ENCODE data around the gene RPL35. TPM values are rescaled to one million over a fixed set of nuclear protein-coding genes. Genes with fewer than 3 reads are reported as not detected.

RPL35 gene
- total and polyA plus RNA-seq, 2 of the 8 experiments (the other 6 are each of a cell fraction or from before 2014, with no cell fraction given): 1,831 to 2,448 TPM

DNA sequence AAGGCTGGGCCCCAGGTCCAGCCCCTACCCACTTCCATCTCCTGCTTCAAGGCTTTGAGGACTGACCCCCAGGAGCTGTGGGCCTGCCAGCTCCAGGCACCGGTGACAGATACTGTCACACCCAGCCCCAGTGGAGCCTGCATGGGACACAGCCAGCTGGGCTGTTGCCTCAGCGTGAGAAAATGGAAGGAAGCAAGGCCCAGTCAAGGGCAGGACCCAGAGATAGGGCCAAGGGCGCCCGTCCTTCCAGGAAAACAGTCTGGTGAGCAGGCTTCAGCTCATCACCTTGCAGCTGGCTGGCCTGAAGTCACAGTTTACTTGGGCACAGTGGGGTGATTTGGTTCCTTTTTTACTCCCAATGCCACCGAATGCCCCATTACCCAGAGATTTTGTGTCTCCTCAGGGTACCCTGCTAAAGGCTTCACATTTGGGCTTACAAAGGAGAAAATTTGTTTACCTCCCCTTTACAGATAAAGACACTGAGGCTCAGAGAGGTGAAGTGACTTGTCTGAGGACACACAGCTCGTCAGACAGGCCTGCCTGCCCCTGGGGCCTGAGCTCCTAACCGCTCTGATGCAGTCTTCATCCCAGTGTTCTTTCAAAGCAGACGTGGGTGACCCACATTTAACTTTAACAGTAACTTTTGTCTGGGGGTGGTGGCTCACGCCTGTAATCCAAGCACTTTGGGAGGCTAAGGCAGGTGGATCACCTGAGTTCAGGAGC, 30.0 kb downstream of the RPL35 start:
- no peak overlapping the region for H2BK12ac ChIP-seq (ENCODE audit: low read depth, low read length)
- H3K79me2 ChIP-seq (ENCODE audit: control insufficient read depth in 1 of 2, insufficient read depth in 2 of 2, low read length in 2 of 2): no peaks in the 10 kb centered on the region
- H3K4me2 ChIP-seq (ENCODE audit: insufficient read depth in 1 of 2, low read depth in 2 of 2, low read length in 2 of 2): no peak overlapping the region
- TF ChIP-seq BCL11A (IDR thresholded peaks at IDR 0.05; ENCODE audit: low read depth in 2 of 2, low read length in 2 of 2): no peak
- no peak for TF ChIP-seq KDM5A (IDR thresholded peaks at IDR 0.05; ENCODE audit: low read length)
- no peak for TF ChIP-seq SAP30 (IDR thresholded peaks at IDR 0.05; ENCODE audit: insufficient read depth, insufficient replicate concordance, low read length)
- TF ChIP-seq CHD1 (IDR thresholded peaks at IDR 0.05; ENCODE audit: low read depth, low read length): no peak
- TF ChIP-seq TEAD4 (IDR thresholded peaks at IDR 0.05; ENCODE audit: low read depth, low read length): no peak
- no peak for TF ChIP-seq YY1 (IDR thresholded peaks at IDR 0.05; ENCODE audit: low read depth, low read length)
- TF ChIP-seq NRF1 (IDR thresholded peaks at IDR 0.05; ENCODE audit: low read depth, low read length): no peak
- TF ChIP-seq, protein P1, sequence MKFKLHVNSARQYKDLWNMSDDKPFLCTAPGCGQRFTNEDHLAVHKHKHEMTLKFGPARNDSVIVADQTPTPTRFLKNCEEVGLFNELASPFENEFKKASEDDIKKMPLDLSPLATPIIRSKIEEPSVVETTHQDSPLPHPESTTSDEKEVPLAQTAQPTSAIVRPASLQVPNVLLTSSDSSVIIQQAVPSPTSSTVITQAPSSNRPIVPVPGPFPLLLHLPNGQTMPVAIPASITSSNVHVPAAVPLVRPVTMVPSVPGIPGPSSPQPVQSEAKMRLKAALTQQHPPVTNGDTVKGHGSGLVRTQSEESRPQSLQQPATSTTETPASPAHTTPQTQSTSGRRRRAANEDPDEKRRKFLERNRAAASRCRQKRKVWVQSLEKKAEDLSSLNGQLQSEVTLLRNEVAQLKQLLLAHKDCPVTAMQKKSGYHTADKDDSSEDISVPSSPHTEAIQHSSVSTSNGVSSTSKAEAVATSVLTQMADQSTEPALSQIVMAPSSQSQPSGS (IDR thresholded peaks at IDR 0.05; ENCODE audit: low read length): no peak
- FAIRE-seq (no peak), DNase-seq (ENCODE audit: low read depth in 1 of 2, low spot score in 2 of 2) (no peak)
- H3K4ac ChIP-seq (replicated peaks; ENCODE audit: insufficient read length, low read depth, low read length): no peak overlapping the region
- no peaks in the 10 kb centered on the region for H4K20me1 ChIP-seq (replicated peaks in 1 of 2; ENCODE audit: control insufficient read depth in 1 of 2, insufficient read depth in 2 of 2, low read length in 2 of 2)
- peak overlapping the region; percentile 14; the same call in 1 of the 2 replicates for H4K8ac ChIP-seq (ENCODE audit: extremely low read depth, insufficient read depth, low read length)
- CTCF ChIA-PET (ENCODE audit: partially characterized antibody): interaction anchor here (0.7 to 65.2 kb wide), 11 partner anchors 13 to 67 kb away, joined by 3 to 1529 read pairs (median 5); partner anchors contain the start of genes ARPC5L, NR6A1, OLFML2A and RPL35
- no peak overlapping the region for H2BK120ac ChIP-seq (replicated peaks; ENCODE audit: low read depth, low read length)
- no peak overlapping the region for H3K56ac ChIP-seq (replicated peaks; ENCODE audit: insufficient read length, low read depth, low read length)
- WGBS, 2 experiments (ENCODE audit: extremely low coverage in 1 of 2, insufficient coverage in 1 of 2, insufficient read length in 1 of 2, insufficient replicate concordance in 2 of 2, low coverage in 1 of 2, low lambda C conversion rate in 2 of 2, missing lambda C conversion rate in 1 of 2): 90% methylated on average over 9 of the region's 9 CpGs; no CpG with 5 or more reads in 1 of the 2 experiments
- no peak overlapping the region for H2AK5ac ChIP-seq (ENCODE audit: low read depth, low read length)
- no peak overlapping the region for H2BK15ac ChIP-seq (ENCODE audit: low read length)
- no peak overlapping the region for H3K18ac ChIP-seq (ENCODE audit: extremely low read depth, low read length)
- no peaks in the 10 kb centered on the region for H3K36me3 ChIP-seq (ENCODE audit: control insufficient read depth in 2 of 4, insufficient read depth in 4 of 4, low read length in 3 of 4)
- no peaks in the 10 kb centered on the region for H3K23me2 ChIP-seq (ENCODE audit: low read depth, low read length)
- peaks cover 0 to 3% (median 1%) of the 10 kb centered on the region in 4 experiments; a peak in 3 of 7 replicates for H3K4me1 ChIP-seq (replicated peaks in 1 of 4; ENCODE audit: control insufficient read depth in 3 of 4, insufficient read depth in 4 of 4, low read length in 3 of 4)
- no peak overlapping the region for H2BK20ac ChIP-seq (ENCODE audit: low read length)
- no peak overlapping the region for H3K14ac ChIP-seq (ENCODE audit: insufficient read length)
- no peak overlapping the region for H2BK5ac ChIP-seq (ENCODE audit: low read depth, low read length)
- H3K27ac ChIP-seq (ENCODE audit: low read depth, low read length): no peak overlapping the region
- no peak overlapping the region for H3K9ac ChIP-seq (replicated peaks in 1 of 4; ENCODE audit: extremely low read depth in 1 of 4, low read depth in 3 of 4, low read length in 3 of 4)
- H3K4me3 ChIP-seq (ENCODE audit: extremely low read depth in 1 of 4, insufficient read depth in 2 of 4, low read depth in 3 of 4, low read length in 4 of 4): no peak overlapping the region
- H3K9me3 ChIP-seq (ENCODE audit: insufficient read depth in 2 of 2, low read depth in 1 of 2, low read length in 1 of 2): no peaks in the 10 kb centered on the region
- H3K27me3 ChIP-seq (replicated peaks in 1 of 4; ENCODE audit: control insufficient read depth in 3 of 4, extremely low read depth in 1 of 4, insufficient read depth in 3 of 4, low read length in 3 of 4): no peaks in the 10 kb centered on the region
- no peak overlapping the region for H4K5ac ChIP-seq (ENCODE audit: insufficient read length, low read depth, low read length)
- H3K79me1 ChIP-seq (ENCODE audit: low read depth, low read length): no peaks in the 10 kb centered on the region
- no peak overlapping the region for H3K23ac ChIP-seq (ENCODE audit: insufficient read length)
- no peak overlapping the region for H2AFZ ChIP-seq (ENCODE audit: low read length)
- POLR2A ChIA-PET (ENCODE audit: partially characterized antibody): interaction anchor here (1.3 to 3.2 kb wide), 4 partner anchors 12 to 30 kb away, joined by 3 to 18 read pairs (median 4); partner anchors contain the start of genes ARPC5L and RPL35
- no peak overlapping the region for H4K91ac ChIP-seq (replicated peaks; ENCODE audit: insufficient read length, low read length)
